ENCODE results near the gene LSM14B.
A peak's percentile ranks its signal among the peaks of the same experiment; 100 is the strongest.
"Not testable (repeated sequence)": the region's sequence is repeated elsewhere in the genome, so short reads cannot be mapped to it uniquely, and the experiment has no call there.

LSM14B gene

DNA sequence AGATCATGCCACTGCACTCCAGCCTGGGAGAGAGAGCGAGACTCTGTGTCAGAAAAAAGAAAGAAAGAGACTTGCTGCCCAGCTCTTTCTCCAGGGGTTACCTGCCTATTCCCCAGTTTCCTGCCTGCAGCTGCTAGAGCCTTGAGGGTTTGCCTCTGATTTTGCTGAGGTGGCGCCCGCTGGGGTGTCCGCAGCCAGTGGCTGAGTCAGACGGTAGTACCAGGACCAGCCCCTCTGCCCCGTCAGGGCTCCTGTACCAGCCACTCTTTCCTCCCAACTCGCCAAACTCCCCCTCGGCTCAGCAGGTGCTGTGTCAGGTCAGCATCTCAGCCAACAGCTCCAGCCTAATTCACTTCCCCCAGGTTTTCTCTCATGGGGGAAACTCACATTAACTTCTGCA is 7.4 kb upstream of the LSM14B start:
- no peak for DNase-seq

DNA sequence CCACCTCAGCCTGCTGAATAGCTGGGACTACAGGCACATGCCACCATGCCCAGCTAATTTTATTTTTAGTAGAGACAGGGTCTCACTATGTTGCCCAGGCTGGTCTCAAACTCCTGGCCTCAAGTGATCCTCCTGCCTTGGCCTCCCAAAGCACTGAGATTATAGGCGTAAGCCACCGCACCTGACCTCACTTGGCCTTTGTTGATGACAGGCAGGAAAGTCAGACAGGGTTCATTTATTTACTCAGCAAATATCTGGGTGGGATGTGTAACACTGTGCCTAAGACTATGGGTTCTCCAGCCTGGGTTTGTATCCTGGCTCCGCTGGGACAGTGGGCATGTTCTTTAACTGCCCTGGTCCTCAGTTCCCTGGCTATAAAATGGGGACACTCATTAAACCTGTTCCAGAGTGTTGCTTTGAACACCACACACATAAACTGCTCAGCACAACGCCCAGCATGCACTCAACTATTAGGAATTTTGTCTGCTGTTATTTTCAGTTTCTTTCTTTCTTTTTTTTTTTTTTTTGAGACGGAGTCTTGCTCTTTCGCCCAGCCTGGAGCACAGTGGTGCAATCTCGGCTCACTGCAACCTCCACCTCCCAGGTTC is 6.4 kb upstream of the LSM14B start:
- DNase-seq = not testable (repeated sequence)

DNA sequence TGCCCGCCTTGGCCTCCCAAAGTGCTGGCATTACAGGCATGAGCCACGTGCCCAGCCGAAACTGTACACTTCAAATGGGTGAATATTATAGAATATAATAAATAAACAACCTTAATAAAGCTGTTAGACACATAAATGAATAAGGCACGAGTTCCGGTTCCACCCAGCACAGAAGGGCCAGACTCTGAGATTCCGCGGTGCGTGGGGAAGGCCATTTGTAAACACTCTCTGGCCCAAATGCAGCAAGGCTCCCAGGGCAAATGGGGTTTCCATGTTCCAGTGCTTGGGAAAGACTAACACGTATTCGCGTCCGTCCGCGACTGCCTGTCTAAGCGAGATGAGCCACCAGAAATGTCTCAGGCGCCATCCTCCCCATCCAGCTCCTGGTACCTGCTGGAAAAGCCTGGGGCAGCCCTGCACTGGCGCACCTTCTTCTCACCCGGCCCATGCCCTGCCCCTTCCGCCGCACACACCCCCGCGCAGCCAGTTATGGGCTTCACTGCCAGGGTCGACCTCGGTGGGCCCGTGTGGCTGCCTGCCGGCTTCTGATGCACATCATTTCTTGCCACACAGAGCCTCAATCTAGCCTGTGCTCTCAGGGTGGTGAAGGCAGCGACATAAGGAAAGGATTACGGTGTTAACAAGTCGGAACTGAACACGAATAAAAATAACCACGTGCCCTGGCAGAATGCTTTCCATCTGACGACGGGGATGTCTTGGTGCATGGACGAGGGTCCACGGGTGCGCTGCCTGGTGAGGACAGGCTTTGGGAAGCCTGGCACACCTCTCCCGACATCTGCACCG is 5.5 kb upstream of the LSM14B start:
- DNase-seq = no peak

DNA sequence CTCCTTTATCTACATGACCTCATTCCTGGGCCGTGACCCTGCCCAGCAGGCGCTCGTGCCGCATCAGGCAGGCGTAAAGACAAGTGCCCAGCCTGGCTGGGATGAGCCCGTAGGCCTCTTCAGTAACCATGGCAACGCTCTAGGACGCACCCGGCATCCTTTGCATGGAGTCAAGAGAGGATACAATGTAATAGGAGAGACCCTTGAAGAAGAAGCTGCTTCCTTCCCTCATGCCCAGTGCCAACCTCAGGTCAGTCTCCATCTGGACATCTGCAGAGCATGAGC is 5.0 kb upstream of the LSM14B start:
- no peak for DNase-seq

DNA sequence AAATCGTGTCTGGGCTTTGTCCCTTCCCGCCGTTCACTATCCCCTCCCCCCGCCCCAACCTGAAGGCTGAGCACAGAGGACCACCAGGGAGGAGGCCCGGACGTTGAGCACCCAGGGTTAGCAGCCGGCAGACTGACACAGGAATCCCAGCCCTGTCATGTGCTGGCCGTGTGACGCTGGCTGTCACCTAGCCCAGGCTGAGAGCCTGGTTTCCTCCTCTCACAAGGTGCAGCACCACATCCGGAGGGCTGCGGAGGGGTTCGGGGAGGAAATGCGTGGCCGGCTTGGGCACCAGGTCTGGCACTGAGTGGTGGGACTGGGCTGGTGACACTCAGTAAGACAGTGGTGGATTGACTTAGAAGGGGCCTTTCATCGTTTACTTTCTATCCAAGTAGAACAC is 4.6 kb upstream of the LSM14B start:
- peak in 2 of 4 experiments; percentile 60 to 64 for DNase-seq

DNA sequence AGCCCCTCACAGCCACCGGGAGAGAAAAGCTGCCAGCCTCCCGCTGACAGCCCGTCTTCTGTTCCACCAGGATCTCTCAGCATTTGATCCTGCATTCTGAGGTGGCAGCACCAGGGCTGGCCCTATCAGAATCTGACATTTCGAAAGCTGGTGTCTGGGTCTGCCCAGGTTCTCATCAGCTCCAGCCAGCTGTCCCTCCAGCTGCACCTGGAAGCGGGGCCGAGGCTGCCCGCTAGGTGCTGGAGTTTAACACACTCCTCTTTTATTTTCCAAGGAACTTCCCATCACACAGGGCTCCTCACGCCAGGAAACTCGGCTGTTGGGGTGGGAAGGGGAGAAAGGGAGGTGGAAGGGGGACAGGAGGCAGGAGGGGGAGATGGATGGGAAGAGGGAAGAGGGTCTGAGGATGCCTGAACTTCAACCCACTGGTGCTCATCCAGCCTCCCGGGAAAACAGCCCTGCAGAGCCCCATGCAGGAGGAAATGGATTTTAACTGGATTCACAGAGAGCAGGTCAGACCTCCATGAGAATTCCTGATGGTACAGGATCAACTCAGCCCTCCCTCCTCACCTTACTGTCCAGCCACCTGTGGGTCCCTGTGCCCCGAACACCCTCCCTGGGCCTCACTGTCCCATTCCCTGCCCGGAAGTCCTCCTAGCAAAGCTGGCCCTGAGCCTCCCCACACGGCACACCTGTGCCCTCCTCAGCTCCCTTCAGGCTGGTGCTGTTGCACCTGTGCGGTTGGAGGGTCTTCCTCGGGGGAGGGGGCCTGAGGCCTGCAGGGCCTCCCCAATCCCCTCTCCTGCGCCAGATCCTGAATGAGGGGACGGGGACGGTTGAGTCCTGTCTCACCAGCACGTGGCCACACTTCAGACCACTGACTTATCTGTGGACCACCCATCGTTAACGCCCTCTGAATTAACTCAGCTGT is 3.9 kb upstream of the LSM14B start:
- no peak for DNase-seq

- DNase-seq = no peak
Measured at GRCh38 chr20:62119115-62119514, 3.2 kb upstream of the LSM14B start.

DNA sequence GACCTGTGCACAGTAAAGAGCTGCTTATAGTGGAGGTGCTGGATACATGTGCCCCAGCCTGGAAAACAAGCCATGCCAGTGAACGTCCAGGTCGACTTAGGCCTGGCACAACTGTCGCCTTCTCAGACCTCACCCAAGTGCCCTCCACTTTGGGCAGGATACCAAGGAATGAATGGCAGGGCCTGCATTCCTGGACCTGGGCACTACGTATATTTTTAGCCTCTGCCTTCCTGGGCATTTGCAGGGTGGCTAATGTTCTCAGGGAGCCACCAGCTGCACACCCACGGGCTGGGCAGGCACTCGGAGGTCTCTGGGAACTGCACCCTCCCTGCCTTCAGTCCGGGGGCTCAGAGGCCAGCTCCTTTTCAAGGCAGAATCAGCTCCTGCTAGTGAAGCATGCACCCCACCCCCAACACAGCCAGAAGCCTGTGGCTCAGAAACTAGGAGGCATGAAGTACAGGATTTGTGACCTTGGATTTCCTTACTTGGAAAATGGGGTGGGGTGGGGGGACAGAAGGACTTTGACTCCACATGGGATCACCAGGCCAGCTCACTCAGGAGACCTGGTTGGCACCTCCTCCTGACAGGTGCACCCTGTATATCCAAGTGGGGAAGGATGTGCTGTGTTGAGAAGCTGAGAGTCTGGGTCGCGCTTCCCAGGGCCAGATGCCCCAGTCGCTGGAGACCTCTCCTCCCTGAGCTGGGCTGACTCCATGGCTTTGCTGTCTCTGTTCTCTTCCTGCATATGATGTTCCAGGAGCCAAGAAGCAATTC is 2.5 kb upstream of the LSM14B start:
- no peak for DNase-seq

GRCh38 chr20:62120365-62120762 is 1.9 kb upstream of the LSM14B start:
- no peak for DNase-seq

- DNase-seq = no peak
Measured at GRCh38 chr20:62120990-62121775, 1.1 kb upstream of the LSM14B start.

- peak in 1 of 4 experiments; percentile 46 for DNase-seq
Measured at GRCh38 chr20:62122654-62123449, 577 bp downstream of the LSM14B start.

DNA sequence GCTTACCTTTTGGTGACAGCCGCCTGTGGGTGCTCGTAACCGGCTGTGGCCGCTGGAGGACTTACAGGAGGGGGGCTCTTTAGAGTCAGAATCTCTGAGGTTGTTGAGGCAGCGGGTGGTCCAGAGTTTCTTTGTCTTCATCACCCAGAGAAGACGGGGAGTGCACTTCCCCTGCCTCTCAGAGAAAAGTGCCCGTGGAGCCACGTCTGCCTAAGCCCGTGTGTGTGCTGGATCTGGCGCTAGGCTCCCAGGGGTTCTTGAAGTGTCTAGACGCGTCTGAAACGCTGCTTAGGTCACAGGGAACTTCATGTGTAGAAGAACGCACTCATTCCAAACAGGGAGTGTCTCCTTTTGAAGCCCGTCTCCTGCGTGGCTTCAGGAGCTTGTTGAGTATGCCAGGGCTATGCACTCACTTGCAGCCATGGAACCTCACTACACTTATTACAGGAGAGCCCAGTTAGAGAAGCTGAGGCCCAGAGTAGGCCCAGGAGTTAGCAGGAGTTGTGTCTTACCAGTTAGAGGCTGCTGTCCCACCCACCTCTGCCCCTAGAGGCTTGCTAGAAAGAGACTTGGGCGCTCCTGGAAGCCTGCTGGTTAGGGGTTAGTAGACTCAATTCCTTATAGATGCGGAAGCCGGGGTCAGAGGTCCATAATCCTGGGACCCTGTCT is 1.3 kb downstream of the LSM14B start:
- DNase-seq = no peak

- DNase-seq = no peak
Measured at GRCh38 chr20:62126141-62126540, 3.9 kb downstream of the LSM14B start.

- DNase-seq = no peak
Measured at GRCh38 chr20:62127799-62128198, 5.5 kb downstream of the LSM14B start.

DNA sequence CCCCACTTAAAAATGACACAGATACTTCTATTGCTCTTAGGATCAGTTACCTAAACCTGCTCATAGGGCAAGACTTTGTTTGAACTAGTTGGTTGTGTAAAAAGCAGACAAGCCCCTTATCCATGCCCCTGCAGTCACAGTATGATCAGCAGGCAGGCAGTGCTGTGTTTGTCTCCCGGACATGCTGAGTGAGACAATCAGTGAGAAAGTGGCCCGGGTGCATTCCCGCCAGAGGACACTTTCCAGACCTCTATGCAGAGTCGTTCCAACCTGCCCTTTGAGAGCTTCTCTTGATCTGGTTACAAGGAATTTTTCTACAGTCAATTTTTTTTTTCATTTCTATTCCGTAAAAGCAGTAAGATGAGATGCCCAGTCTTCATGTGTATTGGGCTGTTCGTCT is 6.2 kb downstream of the LSM14B start:
- DNase-seq = no peak

- DNase-seq = no peak
Measured at GRCh38 chr20:62129731-62130531, 7.7 kb downstream of the LSM14B start.

GRCh38 chr20:62131560-62132320 is 9.5 kb downstream of the LSM14B start:
- no peak for DNase-seq

DNA sequence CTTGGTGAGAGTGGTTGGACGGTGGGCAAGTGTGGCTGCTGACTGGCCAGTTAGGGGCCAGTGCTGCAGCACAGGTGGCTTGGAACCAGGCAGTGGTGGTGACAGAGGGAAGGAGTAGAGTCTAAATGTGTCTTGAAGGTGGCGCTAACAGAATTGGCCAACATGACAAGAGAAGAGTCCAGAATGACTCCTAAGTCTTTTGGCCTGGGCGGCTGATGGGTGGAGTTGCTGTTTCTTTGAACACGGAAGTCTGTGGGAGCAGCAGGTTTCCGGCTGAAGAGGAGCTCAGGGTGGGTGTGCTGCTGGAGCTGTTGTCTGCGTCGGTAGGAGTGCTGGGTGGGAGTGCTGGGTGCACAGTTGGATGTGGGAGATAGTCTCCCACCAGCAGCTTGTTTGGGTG is 10.1 kb downstream of the LSM14B start:
- DNase-seq = no peak

Measured in activated naive CD4-positive, alpha-beta T cell (primary cell).